ENCODE data around the gene MCTS1.
"Not testable (repeated sequence)": the region's sequence is repeated elsewhere in the genome, so short reads cannot be mapped to it uniquely, and the experiment has no call there.

Gene MCTS1

GRCh38 chrX:120629667-120630537 is 26.0 kb downstream of the MCTS1 start, which contains the start of gene C1GALT1C1:
Gene C1GALT1C1, minus strand, starts transcription at chrX:120630054. Its CDS starts 2,888 bp downstream, at chrX:120627166.
- DNase-seq: peak; percentile 74 to 97 (median 87)

- DNase-seq: no peak
These were observed 34.7 kb downstream of the MCTS1 start for GRCh38 chrX:120638619-120639018.

DNA sequence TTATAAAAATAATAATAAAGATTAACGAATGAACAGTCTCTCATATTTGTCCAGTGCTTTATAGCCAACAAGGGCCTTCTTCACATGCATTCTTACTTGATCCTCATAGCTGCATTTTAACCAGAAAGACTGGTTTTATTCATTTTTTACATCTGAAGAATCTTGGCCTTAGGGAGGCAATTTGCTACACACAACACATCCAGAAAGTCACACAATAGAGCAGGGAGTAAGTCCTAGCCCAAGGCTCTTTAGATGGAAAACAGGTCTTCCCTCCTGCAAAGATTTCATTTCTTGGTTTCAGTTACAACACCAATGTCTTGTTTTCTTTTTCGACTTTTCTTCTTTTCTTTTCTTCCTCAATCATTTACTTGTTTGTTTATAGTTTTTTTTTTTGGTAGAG is 39.0 kb downstream of the MCTS1 start:
- DNase-seq: no peak

- DNase-seq: no peak
These were observed 43.2 kb downstream of the MCTS1 start for GRCh38 chrX:120647127-120647526.

DNA sequence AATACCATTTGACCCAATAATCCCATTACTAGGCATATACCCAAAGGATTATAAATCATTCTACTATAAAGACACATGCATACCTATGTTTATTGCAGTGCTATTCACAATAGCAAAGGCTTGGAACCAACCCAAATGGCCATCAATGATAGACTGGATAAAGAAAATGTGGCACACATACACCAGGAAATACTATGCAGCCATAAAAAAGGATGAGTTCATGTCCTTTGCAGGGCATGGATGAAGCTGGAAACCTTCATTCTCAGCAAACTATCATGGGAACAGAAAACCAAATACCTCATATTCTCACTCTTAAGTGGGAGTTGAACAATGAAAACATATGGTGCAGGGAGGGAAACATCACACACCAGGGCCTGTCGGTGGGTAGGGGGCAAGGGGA is 48.4 kb downstream of the MCTS1 start:
- not testable (repeated sequence) for DNase-seq

- DNase-seq: no peak
These were observed 49.1 kb downstream of the MCTS1 start for GRCh38 chrX:120653000-120653399.

DNA sequence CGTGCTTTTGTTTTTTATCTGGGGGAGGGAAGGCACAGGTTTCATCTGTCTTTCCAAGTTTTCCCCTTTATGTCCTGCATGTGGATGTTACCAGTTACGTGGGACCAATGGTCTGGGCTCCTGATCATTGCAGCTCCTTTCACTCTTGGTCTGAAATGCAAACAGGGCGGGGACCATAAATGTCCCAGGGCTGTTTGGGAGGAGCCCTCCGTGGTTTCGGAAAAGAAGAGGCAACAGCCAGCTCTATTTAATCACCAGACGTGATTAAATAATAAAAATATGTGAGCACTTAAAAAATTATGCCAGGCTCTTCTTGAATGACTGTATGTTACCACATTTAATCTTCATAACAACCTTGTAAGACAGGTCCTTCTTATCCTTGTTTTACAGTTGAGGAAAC is 56.7 kb downstream of the MCTS1 start:
- no peak for DNase-seq
